ENCODE results near the gene ERI2.

DNA sequence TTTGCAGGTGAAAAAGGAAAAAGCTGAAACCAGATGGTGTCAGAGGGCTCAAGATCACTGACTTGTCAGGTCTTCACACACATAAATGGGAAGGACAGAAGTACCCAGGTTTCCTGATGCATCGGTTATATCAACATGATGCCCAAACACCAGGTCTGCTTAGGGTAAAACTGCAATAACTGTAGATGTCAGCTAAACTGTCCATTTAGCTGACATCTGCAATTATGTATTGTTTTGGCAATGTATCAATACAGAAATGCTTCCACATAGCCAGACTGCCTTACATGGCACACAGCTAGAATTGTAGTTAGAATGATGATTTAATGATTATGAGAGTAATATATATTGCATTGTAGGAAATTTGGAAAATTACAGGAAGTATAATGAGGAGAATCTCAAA lies 37.5 kb downstream of the ERI2 start:
- TF ChIP-seq POLR2AphosphoS5 (IDR thresholded peaks at IDR 0.05; ENCODE audit: low read depth) (no peak), GABPA (IDR thresholded peaks at IDR 0.05; ENCODE audit: low read depth) (no peak)
- TF ChIP-seq, protein P1, sequence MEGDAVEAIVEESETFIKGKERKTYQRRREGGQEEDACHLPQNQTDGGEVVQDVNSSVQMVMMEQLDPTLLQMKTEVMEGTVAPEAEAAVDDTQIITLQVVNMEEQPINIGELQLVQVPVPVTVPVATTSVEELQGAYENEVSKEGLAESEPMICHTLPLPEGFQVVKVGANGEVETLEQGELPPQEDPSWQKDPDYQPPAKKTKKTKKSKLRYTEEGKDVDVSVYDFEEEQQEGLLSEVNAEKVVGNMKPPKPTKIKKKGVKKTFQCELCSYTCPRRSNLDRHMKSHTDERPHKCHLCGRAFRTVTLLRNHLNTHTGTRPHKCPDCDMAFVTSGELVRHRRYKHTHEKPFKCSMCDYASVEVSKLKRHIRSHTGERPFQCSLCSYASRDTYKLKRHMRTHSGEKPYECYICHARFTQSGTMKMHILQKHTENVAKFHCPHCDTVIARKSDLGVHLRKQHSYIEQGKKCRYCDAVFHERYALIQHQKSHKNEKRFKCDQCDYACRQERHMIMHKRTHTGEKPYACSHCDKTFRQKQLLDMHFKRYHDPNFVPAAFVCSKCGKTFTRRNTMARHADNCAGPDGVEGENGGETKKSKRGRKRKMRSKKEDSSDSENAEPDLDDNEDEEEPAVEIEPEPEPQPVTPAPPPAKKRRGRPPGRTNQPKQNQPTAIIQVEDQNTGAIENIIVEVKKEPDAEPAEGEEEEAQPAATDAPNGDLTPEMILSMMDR (IDR thresholded peaks at IDR 0.05; ENCODE audit: insufficient read depth, low read length): no peak

Data from HL-60 (cell line).